Measurements from ENCODE around the gene ARSD. TPM values are rescaled to one million over a fixed set of nuclear protein-coding genes. Genes with fewer than 3 reads are reported as not detected.

The ARSD gene
- total RNA-seq, 1 experiment from 2014 or later = 3.0 TPM

DNA sequence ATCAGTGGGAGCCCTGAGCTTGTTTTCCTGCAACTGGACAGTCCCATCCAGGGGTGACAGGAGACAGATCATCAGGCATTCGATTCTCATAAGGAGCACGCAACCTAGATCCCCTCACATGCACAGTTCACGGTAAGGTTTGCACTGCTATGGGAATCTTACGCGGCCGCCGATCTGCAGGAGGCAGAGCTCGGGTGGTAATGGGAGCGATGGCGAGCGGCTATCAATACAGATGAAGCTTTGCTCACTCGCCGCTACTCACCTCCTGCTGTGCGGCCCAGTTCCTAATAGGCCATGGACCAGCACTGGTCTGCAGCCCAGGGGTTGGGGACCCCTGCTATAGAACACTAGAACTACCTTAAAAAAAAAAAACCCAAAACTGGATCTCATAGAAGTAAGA lies 45.4 kb downstream of the ARSD start:
- Mint-ChIP-seq H3K4me3 (no peak overlapping the region), H3K9me3 (no peaks in the 10 kb centered on the region), H3K27ac (no peak overlapping the region), H3K27me3 (ENCODE audit: low read depth) (no peaks in the 10 kb centered on the region), H3K36me3 (peaks cover 24% of the 10 kb centered on the region), H3K4me1 (peaks cover 5% of the 10 kb centered on the region)
- no peak for DNase-seq (ENCODE audit: low spot score)
- CTCF ChIA-PET = no interaction called here
- TF ChIP-seq, protein P1, sequence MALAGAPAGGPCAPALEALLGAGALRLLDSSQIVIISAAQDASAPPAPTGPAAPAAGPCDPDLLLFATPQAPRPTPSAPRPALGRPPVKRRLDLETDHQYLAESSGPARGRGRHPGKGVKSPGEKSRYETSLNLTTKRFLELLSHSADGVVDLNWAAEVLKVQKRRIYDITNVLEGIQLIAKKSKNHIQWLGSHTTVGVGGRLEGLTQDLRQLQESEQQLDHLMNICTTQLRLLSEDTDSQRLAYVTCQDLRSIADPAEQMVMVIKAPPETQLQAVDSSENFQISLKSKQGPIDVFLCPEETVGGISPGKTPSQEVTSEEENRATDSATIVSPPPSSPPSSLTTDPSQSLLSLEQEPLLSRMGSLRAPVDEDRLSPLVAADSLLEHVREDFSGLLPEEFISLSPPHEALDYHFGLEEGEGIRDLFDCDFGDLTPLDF (CRISPR knock-in tag; IDR thresholded peaks at IDR 0.05) = no peak
- POLR2A ChIA-PET = no interaction called here
- ATAC-seq = no peak

DNA sequence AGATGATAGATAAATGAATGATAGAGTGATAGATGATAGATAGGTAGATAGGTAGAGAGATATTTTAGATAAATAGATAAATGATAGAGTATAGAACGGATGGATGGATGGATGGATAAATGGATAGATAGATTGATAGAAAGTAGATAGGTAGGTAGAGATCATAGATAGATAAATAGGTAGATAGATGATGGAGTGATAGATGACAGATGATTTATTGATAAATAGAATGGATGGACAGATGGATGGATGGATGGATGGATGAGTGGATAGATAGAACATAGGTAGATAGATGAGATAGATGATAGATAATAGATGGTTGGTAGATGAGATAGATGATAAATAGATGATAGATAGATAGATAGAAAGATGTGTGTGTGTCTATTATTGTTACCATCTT lies 49.5 kb downstream of the ARSD start:
- H3K4me3 Mint-ChIP-seq = no peak overlapping the region
- H3K36me3 Mint-ChIP-seq = peaks cover 37% of the 10 kb centered on the region
- H3K27me3 Mint-ChIP-seq (ENCODE audit: low read depth) = no peaks in the 10 kb centered on the region
- peaks cover 2% of the 10 kb centered on the region for H3K9me3 Mint-ChIP-seq
- TF ChIP-seq GRHL2 (CRISPR knock-in tag; IDR thresholded peaks at IDR 0.05; ENCODE audit: insufficient replicate concordance, severe bottlenecking) (no peak), FOXP1 (CRISPR knock-in tag; IDR thresholded peaks at IDR 0.05; ENCODE audit: borderline replicate concordance) (no peak), NR1H2 (CRISPR knock-in tag; IDR thresholded peaks at IDR 0.05) (no peak), MXD4 (CRISPR knock-in tag; IDR thresholded peaks at IDR 0.05; ENCODE audit: borderline replicate concordance) (no peak), ZNF263 (CRISPR knock-in tag; IDR thresholded peaks at IDR 0.05; ENCODE audit: low read depth) (no peak), ESRRA (CRISPR knock-in tag; IDR thresholded peaks at IDR 0.05; ENCODE audit: borderline replicate concordance) (no peak), ZNF396 (CRISPR knock-in tag; IDR thresholded peaks at IDR 0.05; ENCODE audit: borderline replicate concordance) (no peak), NFYB (CRISPR knock-in tag; conservative IDR thresholded peaks at IDR 0.05; ENCODE audit: low read depth) (no peak), SMAD4 (CRISPR knock-in tag; IDR thresholded peaks at IDR 0.05) (no peak), ZNF121 (CRISPR knock-in tag; IDR thresholded peaks at IDR 0.05) (no peak), SOX15 (CRISPR knock-in tag; IDR thresholded peaks at IDR 0.05) (no peak), JUN (CRISPR knock-in tag; IDR thresholded peaks at IDR 0.05) (no peak), GTF2I (CRISPR knock-in tag; conservative IDR thresholded peaks at IDR 0.05) (no peak), IRF2 (CRISPR knock-in tag; IDR thresholded peaks at IDR 0.05; ENCODE audit: borderline replicate concordance, low read depth) (no peak)
- TF ChIP-seq, protein P2, sequence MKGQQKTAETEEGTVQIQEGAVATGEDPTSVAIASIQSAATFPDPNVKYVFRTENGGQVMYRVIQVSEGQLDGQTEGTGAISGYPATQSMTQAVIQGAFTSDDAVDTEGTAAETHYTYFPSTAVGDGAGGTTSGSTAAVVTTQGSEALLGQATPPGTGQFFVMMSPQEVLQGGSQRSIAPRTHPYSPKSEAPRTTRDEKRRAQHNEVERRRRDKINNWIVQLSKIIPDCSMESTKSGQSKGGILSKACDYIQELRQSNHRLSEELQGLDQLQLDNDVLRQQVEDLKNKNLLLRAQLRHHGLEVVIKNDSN (CRISPR knock-in tag; IDR thresholded peaks at IDR 0.05) = no peak
- TF ChIP-seq, protein P3, sequence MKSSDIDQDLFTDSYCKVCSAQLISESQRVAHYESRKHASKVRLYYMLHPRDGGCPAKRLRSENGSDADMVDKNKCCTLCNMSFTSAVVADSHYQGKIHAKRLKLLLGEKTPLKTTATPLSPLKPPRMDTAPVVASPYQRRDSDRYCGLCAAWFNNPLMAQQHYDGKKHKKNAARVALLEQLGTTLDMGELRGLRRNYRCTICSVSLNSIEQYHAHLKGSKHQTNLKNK (CRISPR knock-in tag; IDR thresholded peaks at IDR 0.05) = no peak
- TF ChIP-seq, protein P4, sequence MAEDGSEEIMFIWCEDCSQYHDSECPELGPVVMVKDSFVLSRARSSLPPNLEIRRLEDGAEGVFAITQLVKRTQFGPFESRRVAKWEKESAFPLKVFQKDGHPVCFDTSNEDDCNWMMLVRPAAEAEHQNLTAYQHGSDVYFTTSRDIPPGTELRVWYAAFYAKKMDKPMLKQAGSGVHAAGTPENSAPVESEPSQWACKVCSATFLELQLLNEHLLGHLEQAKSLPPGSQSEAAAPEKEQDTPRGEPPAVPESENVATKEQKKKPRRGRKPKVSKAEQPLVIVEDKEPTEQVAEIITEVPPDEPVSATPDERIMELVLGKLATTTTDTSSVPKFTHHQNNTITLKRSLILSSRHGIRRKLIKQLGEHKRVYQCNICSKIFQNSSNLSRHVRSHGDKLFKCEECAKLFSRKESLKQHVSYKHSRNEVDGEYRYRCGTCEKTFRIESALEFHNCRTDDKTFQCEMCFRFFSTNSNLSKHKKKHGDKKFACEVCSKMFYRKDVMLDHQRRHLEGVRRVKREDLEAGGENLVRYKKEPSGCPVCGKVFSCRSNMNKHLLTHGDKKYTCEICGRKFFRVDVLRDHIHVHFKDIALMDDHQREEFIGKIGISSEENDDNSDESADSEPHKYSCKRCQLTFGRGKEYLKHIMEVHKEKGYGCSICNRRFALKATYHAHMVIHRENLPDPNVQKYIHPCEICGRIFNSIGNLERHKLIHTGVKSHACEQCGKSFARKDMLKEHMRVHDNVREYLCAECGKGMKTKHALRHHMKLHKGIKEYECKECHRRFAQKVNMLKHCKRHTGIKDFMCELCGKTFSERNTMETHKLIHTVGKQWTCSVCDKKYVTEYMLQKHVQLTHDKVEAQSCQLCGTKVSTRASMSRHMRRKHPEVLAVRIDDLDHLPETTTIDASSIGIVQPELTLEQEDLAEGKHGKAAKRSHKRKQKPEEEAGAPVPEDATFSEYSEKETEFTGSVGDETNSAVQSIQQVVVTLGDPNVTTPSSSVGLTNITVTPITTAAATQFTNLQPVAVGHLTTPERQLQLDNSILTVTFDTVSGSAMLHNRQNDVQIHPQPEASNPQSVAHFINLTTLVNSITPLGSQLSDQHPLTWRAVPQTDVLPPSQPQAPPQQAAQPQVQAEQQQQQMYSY (CRISPR knock-in tag; IDR thresholded peaks at IDR 0.05) = no peak
- TF ChIP-seq, protein P5, sequence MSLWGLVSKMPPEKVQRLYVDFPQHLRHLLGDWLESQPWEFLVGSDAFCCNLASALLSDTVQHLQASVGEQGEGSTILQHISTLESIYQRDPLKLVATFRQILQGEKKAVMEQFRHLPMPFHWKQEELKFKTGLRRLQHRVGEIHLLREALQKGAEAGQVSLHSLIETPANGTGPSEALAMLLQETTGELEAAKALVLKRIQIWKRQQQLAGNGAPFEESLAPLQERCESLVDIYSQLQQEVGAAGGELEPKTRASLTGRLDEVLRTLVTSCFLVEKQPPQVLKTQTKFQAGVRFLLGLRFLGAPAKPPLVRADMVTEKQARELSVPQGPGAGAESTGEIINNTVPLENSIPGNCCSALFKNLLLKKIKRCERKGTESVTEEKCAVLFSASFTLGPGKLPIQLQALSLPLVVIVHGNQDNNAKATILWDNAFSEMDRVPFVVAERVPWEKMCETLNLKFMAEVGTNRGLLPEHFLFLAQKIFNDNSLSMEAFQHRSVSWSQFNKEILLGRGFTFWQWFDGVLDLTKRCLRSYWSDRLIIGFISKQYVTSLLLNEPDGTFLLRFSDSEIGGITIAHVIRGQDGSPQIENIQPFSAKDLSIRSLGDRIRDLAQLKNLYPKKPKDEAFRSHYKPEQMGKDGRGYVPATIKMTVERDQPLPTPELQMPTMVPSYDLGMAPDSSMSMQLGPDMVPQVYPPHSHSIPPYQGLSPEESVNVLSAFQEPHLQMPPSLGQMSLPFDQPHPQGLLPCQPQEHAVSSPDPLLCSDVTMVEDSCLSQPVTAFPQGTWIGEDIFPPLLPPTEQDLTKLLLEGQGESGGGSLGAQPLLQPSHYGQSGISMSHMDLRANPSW (CRISPR knock-in tag; conservative IDR thresholded peaks at IDR 0.05; ENCODE audit: low read depth) = no peak
- TF ChIP-seq, protein P6, sequence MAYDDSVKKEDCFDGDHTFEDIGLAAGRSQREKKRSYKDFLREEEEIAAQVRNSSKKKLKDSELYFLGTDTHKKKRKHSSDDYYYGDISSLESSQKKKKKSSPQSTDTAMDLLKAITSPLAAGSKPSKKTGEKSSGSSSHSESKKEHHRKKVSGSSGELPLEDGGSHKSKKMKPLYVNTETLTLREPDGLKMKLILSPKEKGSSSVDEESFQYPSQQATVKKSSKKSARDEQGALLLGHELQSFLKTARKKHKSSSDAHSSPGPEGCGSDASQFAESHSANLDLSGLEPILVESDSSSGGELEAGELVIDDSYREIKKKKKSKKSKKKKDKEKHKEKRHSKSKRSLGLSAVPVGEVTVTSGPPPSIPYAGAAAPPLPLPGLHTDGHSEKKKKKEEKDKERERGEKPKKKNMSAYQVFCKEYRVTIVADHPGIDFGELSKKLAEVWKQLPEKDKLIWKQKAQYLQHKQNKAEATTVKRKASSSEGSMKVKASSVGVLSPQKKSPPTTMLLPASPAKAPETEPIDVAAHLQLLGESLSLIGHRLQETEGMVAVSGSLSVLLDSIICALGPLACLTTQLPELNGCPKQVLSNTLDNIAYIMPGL (CRISPR knock-in tag; IDR thresholded peaks at IDR 0.05) = no peak
- TF ChIP-seq, protein P7, sequence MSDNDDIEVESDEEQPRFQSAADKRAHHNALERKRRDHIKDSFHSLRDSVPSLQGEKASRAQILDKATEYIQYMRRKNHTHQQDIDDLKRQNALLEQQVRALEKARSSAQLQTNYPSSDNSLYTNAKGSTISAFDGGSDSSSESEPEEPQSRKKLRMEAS (CRISPR knock-in tag; IDR thresholded peaks at IDR 0.05) = no peak
- no peaks in the 10 kb centered on the region for H3K4me1 Mint-ChIP-seq
- ChIA-PET CTCF (interaction anchor here (0.7 kb wide), 1 partner anchor 33 kb away, joined by 4 read pairs; no protein-coding TSS in a partner anchor), POLR2A (no interaction called here)
- no peak overlapping the region for H3K27ac Mint-ChIP-seq
- DNase-seq (ENCODE audit: low spot score) = no peak
- ATAC-seq = no peak
